T1000 (cell line): ENCODE results near the gene AJM1.
"Not testable (repeated sequence)": the region's sequence is repeated elsewhere in the genome, so short reads cannot be mapped to it uniquely, and the experiment has no call there.

ENCODE experiments used
- DNase-seq: peaks from one replicate; lab custom pipeline; 2025; ENCODE audit warnings: mixed read lengths; lab: John Stamatoyannopoulos, UW

Gene AJM1

DNA sequence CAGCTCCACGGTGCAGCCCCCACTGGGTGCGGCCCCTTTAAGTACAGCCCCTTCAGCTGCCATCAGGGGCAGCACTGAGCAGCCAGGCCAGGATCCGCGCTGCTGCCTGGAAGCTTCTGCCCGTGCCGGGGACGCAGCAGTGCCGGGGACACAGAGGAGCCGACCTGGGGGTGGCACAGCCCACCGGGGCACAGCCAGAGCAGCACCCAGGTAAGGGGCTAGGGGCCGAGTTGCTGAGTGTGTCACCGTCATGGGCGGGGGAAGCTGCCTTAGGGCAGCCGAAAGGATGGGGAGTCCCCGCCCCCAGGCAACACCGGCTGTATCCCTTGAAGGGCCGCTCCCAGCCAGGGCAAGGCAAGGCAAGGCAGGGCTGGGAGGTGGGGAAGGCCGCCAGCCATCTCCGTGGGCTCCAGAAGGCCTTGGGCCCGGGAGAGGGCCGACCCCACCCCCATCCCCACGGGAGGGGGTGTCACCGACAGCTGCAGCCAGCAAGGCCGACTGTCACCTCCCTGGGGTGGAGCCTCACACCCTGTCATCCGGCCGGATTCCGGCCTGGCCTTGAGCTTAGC lies at the start of gene AJM1:
AJM1 (plus strand) TSS at position 99 of the 569 bp plus-strand sequence. CDS start 1,937 bp downstream, outside the sequence.
- peak; percentile 63 for DNase-seq

DNA sequence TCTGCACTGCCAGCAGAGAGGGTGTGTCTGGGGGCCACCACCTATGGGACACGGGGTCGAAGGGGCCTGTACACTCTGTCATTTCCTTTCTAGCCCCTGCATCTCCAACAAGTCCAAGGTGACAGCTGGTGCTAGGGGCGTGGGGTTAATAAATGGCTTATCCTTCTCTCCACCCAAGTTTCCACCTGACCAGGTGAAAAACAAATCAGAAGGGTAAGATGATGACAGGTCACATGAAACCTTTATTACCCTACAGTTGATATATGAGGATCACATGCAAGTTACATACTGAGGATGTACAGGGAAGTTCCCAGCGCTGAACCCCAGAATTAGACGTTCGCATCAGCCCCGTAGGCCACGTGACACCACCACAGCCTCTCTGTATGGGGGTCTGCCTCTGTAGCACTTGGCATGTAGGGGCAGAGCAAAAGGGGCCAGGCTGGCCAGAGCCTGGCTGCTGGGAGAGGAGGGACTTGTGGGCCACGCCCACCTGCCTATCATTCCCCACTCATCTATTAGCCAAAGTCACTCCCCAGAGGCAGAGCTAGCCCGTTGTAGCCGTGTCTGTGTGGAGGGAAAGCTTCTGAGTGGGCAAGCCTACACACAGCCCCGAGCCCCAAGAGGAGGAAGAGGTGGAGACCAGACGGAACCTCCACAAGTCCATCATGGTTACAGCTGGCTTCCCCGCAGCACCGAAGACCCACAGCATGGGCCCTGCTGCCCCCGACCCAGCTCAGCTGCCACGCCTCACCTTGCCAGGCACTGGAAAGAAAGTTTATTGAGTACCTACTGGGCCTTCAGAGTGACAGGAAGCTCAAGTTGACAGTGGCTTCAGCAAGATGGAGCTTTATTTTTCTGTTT lies 49.0 kb upstream of the AJM1 start:
- DNase-seq = no peak

GRCh38 chr9:136794281-136794999 lies 47.8 kb upstream of the AJM1 start:
- DNase-seq = no peak

DNA sequence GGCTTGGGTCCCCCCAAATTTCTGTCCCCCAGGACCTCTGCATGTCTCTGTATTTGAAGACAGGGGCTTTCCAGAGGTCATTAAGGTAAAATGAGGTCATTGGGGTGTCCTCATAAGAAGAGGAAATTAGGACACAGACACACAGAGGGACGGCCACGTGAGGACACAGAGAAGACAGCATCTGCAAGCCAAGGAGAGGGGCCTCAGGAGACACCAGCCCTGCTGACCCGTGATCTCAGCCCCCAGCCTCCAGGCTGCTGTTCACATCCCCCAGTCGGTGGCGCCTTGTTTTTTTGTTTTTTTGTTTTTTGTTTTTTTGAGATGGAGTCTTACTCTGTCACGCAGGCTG lies 47.3 kb upstream of the AJM1 start:
- DNase-seq = no peak

DNA sequence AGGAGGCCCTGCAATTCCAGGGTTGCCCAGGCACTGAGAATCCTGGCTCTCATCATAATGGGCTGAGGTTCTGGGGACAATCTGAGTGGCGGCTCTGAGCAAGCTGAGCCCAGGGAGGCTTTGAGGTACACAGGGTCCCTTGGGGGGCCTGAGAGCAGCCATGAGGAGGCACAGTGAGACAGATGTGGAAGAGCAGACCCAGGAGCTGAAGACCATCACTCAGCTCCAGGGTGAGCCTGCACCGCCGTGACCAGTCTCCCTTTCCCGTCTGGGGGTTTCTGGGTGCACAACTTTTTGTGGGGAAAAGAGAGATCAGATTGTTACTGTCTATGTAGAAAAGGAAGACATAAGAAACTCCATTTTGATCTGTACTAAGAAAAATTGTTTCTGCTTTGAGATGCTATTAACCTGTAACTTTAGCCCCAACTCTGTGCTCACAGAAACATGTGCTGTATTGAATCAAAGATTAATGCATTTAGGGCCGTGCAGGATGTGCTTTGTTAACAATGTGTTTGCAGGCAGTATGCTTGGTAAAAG lies 46.0 kb upstream of the AJM1 start, which contains the start of gene CCDC183:
CCDC183 (plus strand) TSS at position 101 of the 537 bp plus-strand sequence; CDS start at position 161, 60 bp downstream.
- no peak for DNase-seq

DNA sequence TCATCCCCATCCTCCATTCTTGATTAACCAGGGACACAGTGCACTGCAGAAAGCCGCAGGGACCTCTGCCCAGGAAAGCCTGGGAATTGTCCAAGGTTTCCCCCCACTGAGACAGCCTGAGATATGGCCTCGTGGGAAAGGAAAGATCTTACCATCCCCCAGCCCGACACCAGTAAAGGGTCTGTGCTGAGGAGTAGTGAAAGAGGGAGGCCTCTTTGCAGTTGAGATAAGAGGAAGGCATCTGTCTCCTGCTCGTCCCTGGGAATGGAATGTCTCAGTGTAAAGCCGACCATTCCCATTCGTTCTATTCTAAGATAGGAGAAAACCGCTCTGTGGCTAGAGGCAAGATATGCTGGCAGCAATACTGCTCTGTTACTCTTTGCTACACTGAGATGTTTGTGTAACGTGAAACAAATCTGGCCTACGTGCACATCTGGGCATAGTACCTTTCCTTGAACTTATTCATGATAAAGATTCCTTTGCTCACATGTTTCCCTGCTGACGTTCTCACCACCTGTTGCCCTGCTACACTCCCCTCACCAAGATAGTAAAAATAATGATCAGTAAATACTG lies 45.4 kb upstream of the AJM1 start:
- not testable (repeated sequence) for DNase-seq

DNA sequence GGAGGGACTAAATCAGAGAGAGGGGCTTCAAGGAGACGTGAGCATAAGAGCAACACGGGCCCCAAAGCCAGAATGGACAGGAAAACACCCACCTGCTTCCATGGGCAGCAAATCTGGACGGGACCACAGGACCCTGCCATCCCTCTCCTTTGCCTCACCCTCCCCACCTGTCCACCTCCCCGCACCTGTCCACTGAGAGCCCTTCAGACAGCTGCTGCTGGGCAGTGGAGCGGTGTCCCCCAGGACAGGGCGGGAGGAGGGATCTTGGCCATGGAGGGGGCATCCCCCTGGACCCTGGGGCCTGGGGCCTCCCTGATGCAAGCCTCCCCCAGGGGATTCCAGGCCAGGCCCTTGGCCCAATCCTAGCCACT lies 43.6 kb upstream of the AJM1 start:
- DNase-seq = no peak

DNA sequence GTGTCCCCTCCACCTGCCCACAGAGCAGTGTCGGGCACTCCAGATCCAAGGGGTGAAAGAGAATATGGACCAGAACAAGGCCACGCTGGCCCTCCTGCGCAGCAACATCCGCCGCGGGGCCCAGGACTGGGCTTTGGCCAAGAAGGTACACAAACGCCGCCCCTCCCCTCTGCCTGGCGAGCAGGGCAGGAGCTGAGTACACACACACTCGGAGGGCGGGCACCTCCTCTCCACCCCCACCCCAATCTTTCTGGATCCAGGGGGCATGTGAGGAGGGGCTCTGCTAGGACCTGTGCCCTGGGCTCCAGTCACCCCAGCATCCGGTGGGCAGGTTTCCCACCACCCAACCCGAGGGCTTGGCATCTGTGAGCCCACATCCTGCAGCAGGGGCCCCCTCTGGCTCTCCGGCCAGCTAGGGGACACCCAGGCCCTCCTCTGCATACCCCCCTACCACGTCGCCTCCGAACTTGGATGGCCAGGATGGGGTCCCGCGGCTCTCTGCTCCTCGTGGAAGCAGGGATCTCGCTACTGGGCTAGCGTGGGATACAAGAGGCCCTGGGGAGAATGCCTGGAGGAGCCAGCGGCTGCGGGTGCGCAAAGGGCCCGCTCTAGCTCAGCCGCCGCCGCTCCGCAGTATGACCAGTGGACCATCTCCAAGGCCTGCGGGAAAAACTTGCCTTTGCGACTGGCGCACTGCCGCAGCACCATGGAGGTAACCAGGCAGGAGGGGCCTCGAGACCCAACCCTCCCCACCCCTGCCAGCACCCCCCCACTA lies 43.0 kb upstream of the AJM1 start:
- DNase-seq = no peak

- peak; percentile 49 for DNase-seq
Measured at GRCh38 chr9:136799854-136800657, 42.2 kb upstream of the AJM1 start.

GRCh38 chr9:136802321-136802720 lies 40.0 kb upstream of the AJM1 start:
- DNase-seq = no peak

DNA sequence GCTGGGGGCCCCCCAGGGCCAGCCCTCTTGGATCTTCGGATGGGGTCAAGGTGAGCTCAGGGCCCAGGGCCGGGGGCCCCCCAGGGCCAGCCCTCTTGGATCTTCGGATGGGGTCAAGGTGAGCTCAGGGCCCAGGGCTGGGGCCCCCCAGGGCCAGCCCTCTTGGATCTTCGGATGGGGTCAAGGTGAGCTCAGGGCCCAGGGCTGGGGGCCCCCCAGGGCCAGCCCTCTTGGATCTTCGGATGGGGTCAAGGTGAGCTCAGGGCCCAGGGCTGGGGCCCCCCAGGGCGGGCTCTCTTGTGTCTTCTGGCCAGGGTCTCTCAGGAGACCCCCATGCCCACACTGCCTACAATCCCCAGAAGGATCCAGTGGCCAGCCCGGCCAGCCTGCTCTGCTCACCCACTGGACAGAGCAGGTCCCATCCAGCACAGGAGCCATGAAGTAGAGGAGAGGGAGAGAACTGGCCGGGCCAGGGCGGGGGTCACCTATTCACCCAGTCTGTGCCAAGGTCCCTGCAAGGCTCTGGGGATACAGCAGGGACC lies 39.2 kb upstream of the AJM1 start:
- DNase-seq = not testable (repeated sequence)

GRCh38 chr9:136803551-136804508 lies 38.4 kb upstream of the AJM1 start:
- DNase-seq = no peak

DNA sequence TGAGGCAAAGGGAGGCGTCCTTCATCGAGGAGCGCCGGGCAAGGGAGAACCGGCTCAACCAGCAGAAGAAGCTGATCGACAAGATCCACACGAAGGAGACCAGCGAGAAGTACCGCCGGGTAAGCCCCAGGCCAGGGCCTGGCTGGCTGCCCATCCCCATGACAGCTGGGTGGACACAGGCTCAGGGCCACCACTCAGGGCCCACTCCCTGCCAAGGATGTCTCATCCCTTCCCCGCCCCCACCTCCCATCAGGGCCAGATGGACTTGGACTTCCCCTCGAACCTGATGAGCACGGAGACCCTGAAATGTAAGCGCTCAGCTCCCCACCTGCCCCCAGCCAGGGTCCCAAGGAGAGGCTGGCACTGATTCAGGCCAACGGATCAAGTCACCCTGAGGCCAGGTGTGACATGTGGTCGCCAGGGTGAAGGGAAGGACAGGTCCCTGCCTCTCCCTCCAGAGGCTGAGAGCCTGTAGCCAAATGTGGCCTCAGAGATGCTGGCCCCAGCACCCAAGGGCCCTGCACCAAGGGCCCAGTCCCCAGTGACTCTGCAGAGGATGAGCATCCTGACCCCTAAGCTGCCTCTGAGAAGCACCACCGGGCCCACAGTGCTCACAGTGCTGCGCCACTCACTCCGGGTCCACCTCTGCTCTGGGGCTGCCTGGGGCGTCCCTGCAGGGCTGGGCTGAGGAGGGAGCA lies 37.6 kb upstream of the AJM1 start:
- no peak for DNase-seq

GRCh38 chr9:136805207-136805740 lies 37.0 kb upstream of the AJM1 start:
- no peak for DNase-seq

GRCh38 chr9:136806067-136806466 lies 36.2 kb upstream of the AJM1 start:
- DNase-seq = no peak

GRCh38 chr9:136806631-136807201 lies 35.6 kb upstream of the AJM1 start:
- no peak for DNase-seq

GRCh38 chr9:136807281-136808074 lies 34.8 kb upstream of the AJM1 start, which contains the start of gene RABL6:
RABL6 (plus strand) TSS chr9:136807948; CDS start chr9:136808197, 249 bp downstream.
- DNase-seq = peak; percentile 56
